Hepatocyte (in vitro differentiated cells): Measurements from ENCODE around the gene KCNIP3.

ENCODE experiments used
- CTCF ChIP-seq: fragments of 200-600 bp; sonication (generic); IDR thresholded peaks from 2 replicates; pipeline ENCODE4 v1.5.1; 2016; ENCODE audit warnings: antibody characterized with exemption, mild to moderate bottlenecking; ENCODE audit not compliant: poor library complexity
- EZH2phosphoT487 ChIP-seq: fragments of 200-600 bp; sonication (generic); IDR thresholded peaks from one replicate; pipeline ENCODE4 v1.6.1; 2018; ENCODE audit warnings: antibody characterized with exemption, mild to moderate bottlenecking, low read depth, moderate library complexity; ENCODE audit not compliant: unreplicated experiment, severe bottlenecking

GRCh38 chr2:95303191-95303919 is 6.2 kb downstream of the KCNIP3 start:
- TF ChIP-seq CTCF (no peak), EZH2phosphoT487 (no peak)
